ENCODE data around the gene PORCN. TPM values are rescaled to one million over a fixed set of nuclear protein-coding genes. Genes with fewer than 3 reads are reported as not detected.

Gene PORCN
- total RNA-seq, 1 experiment from 2014 or later: 12.6 TPM

DNA sequence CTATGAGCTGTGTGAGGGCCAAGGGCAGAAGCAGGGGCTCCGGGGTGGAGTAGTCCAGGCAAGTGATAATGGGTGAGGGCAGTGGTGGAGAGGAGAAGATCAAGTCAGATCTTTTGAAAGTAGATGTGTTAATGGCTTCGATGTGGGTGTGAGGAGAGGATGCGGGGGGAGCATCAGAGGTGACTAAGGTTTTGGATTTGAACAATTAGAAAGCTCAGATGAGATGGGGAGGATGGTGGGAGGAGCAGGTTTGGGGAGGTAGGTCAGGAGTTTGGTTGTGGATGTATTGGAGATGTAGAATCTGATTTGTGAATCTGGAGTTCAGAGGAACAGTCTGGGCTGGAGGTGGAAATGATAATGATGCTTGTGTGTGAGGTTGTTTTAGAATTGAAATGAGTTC is 28.2 kb upstream of the PORCN start:
- no peak for DNase-seq
- H3K4me3 Mint-ChIP-seq: no peak overlapping the region
- Histone ChIP-seq H3K4ac (ENCODE audit: low read depth, low read length) (no peak overlapping the region), H2BK120ac (ENCODE audit: low read depth, low read length, poor library complexity, severe bottlenecking) (no peak overlapping the region), H4K5ac (ENCODE audit: insufficient read length, low read depth, low read length) (no peak overlapping the region), H3K9ac (ENCODE audit: extremely low read depth, insufficient read length, low read length) (no peak overlapping the region), H4K20me1 (ENCODE audit: control insufficient read depth, insufficient read depth, insufficient read length) (no peaks in the 10 kb centered on the region), H3K79me2 (ENCODE audit: insufficient read depth, low read length) (peaks cover 3% of the 10 kb centered on the region; the same call in 1 of the 2 replicates), H3T11ph (ENCODE audit: low read length) (no peak overlapping the region), H3K14ac (ENCODE audit: insufficient read depth, low read length) (no peak overlapping the region), H3K27me3 (ENCODE audit: insufficient read depth, low read length) (no peaks in the 10 kb centered on the region), H2AFZ (ENCODE audit: low read length) (no peak overlapping the region), H3K9me3 (ENCODE audit: control insufficient read depth, low read depth, low read length) (peaks cover 35% of the 10 kb centered on the region), H3K23me2 (ENCODE audit: insufficient read length, low read depth, low read length, poor library complexity, severe bottlenecking) (no peaks in the 10 kb centered on the region), H3K27ac (ENCODE audit: insufficient read length, low read depth, low read length) (no peak overlapping the region), H3K4me1 (ENCODE audit: insufficient read depth, low read length) (no peaks in the 10 kb centered on the region), H3K79me1 (ENCODE audit: insufficient read depth, low read depth, low read length, poor library complexity, severe bottlenecking) (no peaks in the 10 kb centered on the region), H2AK5ac (ENCODE audit: insufficient read length, low read length) (no peak overlapping the region), H2BK15ac (ENCODE audit: low read depth, low read length) (no peak overlapping the region), H3K18ac (ENCODE audit: insufficient read length, low read depth, low read length) (no peak overlapping the region), H2BK20ac (ENCODE audit: low read depth, low read length, poor library complexity, severe bottlenecking) (no peak overlapping the region), H3K56ac (ENCODE audit: insufficient read length, low read depth, low read length) (no peak overlapping the region), H3K4me2 (ENCODE audit: insufficient read depth, insufficient read length, low read length) (no peak overlapping the region), H3K23ac (ENCODE audit: insufficient read length, low read depth, low read length) (no peak overlapping the region), H2BK12ac (ENCODE audit: insufficient read length, low read depth, low read length) (no peak overlapping the region), H4K91ac (ENCODE audit: insufficient read length, low read depth, low read length) (no peak overlapping the region), H2BK5ac (ENCODE audit: insufficient read length, low read length) (no peak overlapping the region), H4K8ac (replicated peaks; ENCODE audit: insufficient read length, low read depth, low read length) (no peak overlapping the region)
- peaks cover 6 to 7% of the 10 kb centered on the region in 2 experiments for H3K4me1 Mint-ChIP-seq
- H3K27me3 Mint-ChIP-seq (ENCODE audit: low read depth): peaks cover 1% of the 10 kb centered on the region
- peaks cover 32 to 71% (median 52%) of the 10 kb centered on the region in 3 experiments for H3K36me3 Mint-ChIP-seq (ENCODE audit: insufficient read depth in 1 of 3, low read depth in 3 of 3)
- TF ChIP-seq, protein P1, sequence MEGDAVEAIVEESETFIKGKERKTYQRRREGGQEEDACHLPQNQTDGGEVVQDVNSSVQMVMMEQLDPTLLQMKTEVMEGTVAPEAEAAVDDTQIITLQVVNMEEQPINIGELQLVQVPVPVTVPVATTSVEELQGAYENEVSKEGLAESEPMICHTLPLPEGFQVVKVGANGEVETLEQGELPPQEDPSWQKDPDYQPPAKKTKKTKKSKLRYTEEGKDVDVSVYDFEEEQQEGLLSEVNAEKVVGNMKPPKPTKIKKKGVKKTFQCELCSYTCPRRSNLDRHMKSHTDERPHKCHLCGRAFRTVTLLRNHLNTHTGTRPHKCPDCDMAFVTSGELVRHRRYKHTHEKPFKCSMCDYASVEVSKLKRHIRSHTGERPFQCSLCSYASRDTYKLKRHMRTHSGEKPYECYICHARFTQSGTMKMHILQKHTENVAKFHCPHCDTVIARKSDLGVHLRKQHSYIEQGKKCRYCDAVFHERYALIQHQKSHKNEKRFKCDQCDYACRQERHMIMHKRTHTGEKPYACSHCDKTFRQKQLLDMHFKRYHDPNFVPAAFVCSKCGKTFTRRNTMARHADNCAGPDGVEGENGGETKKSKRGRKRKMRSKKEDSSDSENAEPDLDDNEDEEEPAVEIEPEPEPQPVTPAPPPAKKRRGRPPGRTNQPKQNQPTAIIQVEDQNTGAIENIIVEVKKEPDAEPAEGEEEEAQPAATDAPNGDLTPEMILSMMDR (conservative IDR thresholded peaks at IDR 0.05): no peak
- H3K27ac Mint-ChIP-seq: no peak overlapping the region
- WGBS (ENCODE audit: extremely low coverage, insufficient read length, low lambda C conversion rate): no CpG with 5 or more reads among the region's 3 CpGs
- peaks cover 65 to 75% of the 10 kb centered on the region in 2 experiments for H3K9me3 Mint-ChIP-seq

Data from H9 (cell line).